Measurements from ENCODE around the gene RNASEH2A. TPM values are rescaled to one million over a fixed set of nuclear protein-coding genes. Genes with fewer than 3 reads are reported as not detected.
A peak's percentile ranks its signal among the peaks of the same experiment; 100 is the strongest.

RNASEH2A gene
- total and polyA plus RNA-seq, 2 of the 13 experiments (the other 11 are each of a cell fraction or from before 2014, with no cell fraction given) = 25.1 to 35.8 TPM

- no peak for TF ChIP-seq ZNF121 (CRISPR knock-in tag; IDR thresholded peaks at IDR 0.05)
- TF ChIP-seq GMEB1 (CRISPR knock-in tag; IDR thresholded peaks at IDR 0.05; ENCODE audit: borderline replicate concordance) = peak; percentile 19; the same call in 1 of the 2 replicates
- no peak for TF ChIP-seq ZNF761 (CRISPR knock-in tag; conservative IDR thresholded peaks at IDR 0.05)
- TF ChIP-seq ZFX (CRISPR knock-in tag; IDR thresholded peaks at IDR 0.05; ENCODE audit: low read depth) = peak; percentile 72
- TF ChIP-seq FUBP1 (CRISPR knock-in tag; IDR thresholded peaks at IDR 0.05; ENCODE audit: borderline replicate concordance) = no peak
- no peak for TF ChIP-seq NFKBIZ (CRISPR knock-in tag; IDR thresholded peaks at IDR 0.05)
- TF ChIP-seq ZSCAN22 (CRISPR knock-in tag; IDR thresholded peaks at IDR 0.05) = no peak
- TF ChIP-seq HMGXB3 (CRISPR knock-in tag; IDR thresholded peaks at IDR 0.05; ENCODE audit: borderline replicate concordance) = no peak; the same call in 1 of the 2 replicates
- 0 out of 2 replicates have a peak, but pooled peaks have one; percentile 43 for TF ChIP-seq THRA (CRISPR knock-in tag; IDR thresholded peaks at IDR 0.05; ENCODE audit: borderline replicate concordance)
- 0 out of 2 replicates have a peak, but pooled peaks have one; percentile 64 for TF ChIP-seq ZFP36L1 (CRISPR knock-in tag; IDR thresholded peaks at IDR 0.05)
- TF ChIP-seq PHF5A (CRISPR knock-in tag; IDR thresholded peaks at IDR 0.05; ENCODE audit: low read depth, unreplicated experiment) = peak; percentile 21
- no peak for TF ChIP-seq STAG1 (CRISPR knock-in tag; IDR thresholded peaks at IDR 0.05)
- peak; percentile 85 for TF ChIP-seq ZNF446 (CRISPR knock-in tag; IDR thresholded peaks at IDR 0.05)
- TF ChIP-seq THYN1 (CRISPR knock-in tag; IDR thresholded peaks at IDR 0.05; ENCODE audit: borderline replicate concordance, low read depth) = no peak
Observed at GRCh38 chr19:12792051-12792852, 14.1 kb upstream of the RNASEH2A start (continued).
